ENCODE results near the gene LHX4. TPM values are rescaled to one million over a fixed set of nuclear protein-coding genes. Genes with fewer than 3 reads are reported as not detected.

The LHX4 gene
- total and polyA plus RNA-seq, 7 donors: 0.44 to 0.92 (median 0.60) TPM; not detected in 4

DNA sequence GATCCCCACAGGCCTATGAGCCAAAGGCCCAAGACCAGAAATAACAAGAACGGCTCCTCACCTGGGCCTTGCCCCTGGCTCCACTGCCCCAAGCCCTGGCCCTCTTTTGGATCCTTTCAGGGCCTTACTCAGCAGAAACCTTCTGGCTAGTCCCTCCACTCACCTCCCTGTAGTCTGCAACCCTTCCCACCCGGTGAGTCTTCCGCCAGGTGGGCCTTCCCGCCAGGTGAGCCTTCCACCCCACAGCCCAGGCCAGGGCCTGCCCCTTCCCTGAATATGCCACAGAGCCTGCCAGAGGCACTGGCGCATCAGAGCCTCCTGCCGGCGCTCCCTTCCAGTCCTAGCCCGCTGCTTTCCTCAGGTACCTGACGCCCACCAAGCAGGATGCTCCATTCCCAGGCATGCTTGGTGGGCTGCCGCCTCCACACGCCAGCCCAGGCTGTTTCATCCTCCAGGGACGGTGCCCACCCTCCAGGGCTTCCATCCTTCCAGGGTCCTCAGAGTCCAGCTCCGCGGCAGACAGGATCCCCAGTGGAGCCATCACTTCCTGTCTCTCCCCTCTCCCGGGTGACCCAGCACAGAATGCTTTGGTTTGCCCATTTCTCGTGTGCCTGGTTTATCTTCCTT lies 20.9 kb downstream of the LHX4 start:
- WGBS, 2 donors: 86 to 90% methylated on average over 16 of the region's 16 CpGs
- peaks cover 17 to 49% (median 28%) of the 10 kb centered on the region in 3 donors for H3K27me3 ChIP-seq
- DNase-seq: peak; percentile 63

DNA sequence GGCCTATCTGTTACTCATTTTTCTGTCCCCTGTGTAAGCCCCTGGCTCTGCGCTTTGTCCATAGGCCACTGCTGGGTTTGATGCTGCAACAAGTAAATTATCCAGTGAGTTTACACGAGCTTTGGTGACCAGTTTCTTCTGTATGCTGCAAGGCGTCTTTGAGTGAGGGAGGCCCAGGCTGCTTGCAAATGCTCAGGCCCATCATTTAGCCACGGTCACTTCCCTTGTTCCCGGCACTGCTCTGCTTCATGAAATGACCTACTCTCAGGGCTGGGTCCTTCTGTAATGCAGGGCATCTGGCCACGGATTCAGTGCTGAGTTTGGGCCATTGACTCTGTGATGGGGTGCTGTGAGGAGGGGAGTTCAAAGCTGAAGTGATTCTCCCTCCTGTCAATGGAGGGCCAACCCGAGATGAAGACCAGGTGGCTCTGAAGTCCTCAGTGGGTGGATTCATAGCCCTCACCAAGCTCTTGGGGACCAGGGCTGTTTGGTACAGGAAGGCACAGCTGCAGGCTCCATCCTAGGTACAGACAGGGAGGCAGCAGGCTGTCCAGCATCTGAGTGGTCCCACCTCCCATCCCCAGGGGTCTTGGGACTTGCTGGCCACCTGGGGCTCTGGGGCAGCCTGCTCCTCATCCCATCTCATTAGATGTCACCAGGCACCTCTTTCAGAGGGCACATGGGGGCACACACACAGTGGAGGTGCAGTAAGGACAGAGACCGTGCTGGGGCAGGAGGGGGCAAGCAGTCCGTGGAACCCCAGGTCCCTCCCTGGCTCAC lies 21.7 kb downstream of the LHX4 start:
- H3K27me3 ChIP-seq: peaks cover 18 to 56% (median 35%) of the 10 kb centered on the region in 3 donors
- 87 to 90% methylated on average over 9 of the region's 9 CpGs for WGBS, 2 donors
- intact Hi-C loops (cut with DNase I): loop anchor here (5.0 kb wide), 1 partner anchor 231 kb away; no protein-coding TSS in a partner anchor

More for the DNA sequence above, 20.9 kb downstream of the LHX4 start:
- intact Hi-C loops (cut with DNase I): loop anchor here (5.0 kb wide), 1 partner anchor 231 kb away; no protein-coding TSS in a partner anchor
- Histone ChIP-seq H3K4me1 (no peaks in the 10 kb centered on the region), H3K36me3 (no peaks in the 10 kb centered on the region), H3K9me3 (no peaks in the 10 kb centered on the region), H3K27ac (no peak overlapping the region), H3K4me3 (no peak overlapping the region)
- no peak for TF ChIP-seq POLR2AphosphoS5 (IDR thresholded peaks at IDR 0.05)

DNA sequence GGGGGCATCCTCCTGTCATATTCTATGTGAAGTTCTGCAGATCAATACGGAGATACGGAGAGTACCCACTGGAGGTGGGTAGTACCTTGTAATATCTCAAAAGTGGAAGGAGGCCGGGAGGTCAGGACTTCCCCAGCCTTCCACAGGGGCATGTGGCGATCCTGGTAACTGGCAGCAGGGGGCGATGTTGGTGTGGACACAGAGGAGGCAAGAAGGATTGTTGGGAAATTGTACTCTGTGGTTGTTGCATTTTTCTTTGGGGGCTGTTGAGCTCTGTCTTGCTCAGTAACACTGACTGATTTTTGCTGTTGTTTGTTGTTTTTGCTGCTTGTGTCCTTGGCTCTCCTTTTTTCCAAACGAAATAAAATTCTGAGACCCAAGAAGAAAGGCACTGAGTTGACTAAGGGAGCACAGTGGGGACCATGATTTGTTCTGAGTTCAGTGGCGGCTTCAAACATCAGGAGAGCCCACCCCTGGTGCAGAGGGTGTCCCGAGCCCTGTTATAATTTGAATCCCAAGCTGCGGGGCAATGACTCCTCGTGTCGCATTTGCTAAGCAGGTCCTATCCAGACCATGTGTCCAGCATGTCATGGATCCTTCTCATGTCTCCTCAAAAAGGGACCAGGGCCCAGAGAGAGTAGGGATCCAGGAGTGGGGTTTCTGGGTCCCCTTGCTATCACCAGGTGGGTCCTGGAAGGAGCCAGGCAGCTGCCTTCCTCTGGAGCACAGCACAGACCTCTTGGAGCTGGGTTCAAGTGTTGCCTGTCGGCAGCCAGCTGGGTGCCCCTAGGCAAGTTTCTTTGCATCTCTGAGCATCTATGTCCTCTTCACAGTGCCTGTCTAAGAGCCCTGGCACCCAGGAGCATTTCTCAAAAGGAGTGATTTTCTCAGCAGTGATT lies 22.8 kb downstream of the LHX4 start:
- intact Hi-C loops (cut with DNase I): loop anchor here (5.0 kb wide), 1 partner anchor 229 kb away; no protein-coding TSS in a partner anchor
- peaks cover 18 to 66% (median 36%) of the 10 kb centered on the region in 3 donors for H3K27me3 ChIP-seq
- H3K4me3 ChIP-seq: no peak overlapping the region
- no peak for TF ChIP-seq POLR2AphosphoS5 (IDR thresholded peaks at IDR 0.05)
- no peak for TF ChIP-seq EP300 (IDR thresholded peaks at IDR 0.05)
- no peak for TF ChIP-seq POLR2A (IDR thresholded peaks at IDR 0.05)
- TF ChIP-seq, protein P1, sequence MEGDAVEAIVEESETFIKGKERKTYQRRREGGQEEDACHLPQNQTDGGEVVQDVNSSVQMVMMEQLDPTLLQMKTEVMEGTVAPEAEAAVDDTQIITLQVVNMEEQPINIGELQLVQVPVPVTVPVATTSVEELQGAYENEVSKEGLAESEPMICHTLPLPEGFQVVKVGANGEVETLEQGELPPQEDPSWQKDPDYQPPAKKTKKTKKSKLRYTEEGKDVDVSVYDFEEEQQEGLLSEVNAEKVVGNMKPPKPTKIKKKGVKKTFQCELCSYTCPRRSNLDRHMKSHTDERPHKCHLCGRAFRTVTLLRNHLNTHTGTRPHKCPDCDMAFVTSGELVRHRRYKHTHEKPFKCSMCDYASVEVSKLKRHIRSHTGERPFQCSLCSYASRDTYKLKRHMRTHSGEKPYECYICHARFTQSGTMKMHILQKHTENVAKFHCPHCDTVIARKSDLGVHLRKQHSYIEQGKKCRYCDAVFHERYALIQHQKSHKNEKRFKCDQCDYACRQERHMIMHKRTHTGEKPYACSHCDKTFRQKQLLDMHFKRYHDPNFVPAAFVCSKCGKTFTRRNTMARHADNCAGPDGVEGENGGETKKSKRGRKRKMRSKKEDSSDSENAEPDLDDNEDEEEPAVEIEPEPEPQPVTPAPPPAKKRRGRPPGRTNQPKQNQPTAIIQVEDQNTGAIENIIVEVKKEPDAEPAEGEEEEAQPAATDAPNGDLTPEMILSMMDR (IDR thresholded peaks at IDR 0.05): peak in 3 of 4 experiments; percentile 58 to 67 (median 62)
- H3K4me1 ChIP-seq: no peaks in the 10 kb centered on the region
- WGBS, 2 donors: 54 to 67% methylated on average over 12 of the region's 12 CpGs
- DNase-seq: peak; percentile 77
- H3K27ac ChIP-seq: no peak overlapping the region
- no peaks in the 10 kb centered on the region for H3K36me3 ChIP-seq
- H3K9me3 ChIP-seq: no peaks in the 10 kb centered on the region

More for the DNA sequence above, 21.7 kb downstream of the LHX4 start:
- Histone ChIP-seq H3K27ac (no peak overlapping the region), H3K4me3 (no peak overlapping the region), H3K9me3 (no peaks in the 10 kb centered on the region), H3K4me1 (no peaks in the 10 kb centered on the region), H3K36me3 (no peaks in the 10 kb centered on the region)
- TF ChIP-seq, protein P1 (IDR thresholded peaks at IDR 0.05): no peak
- TF ChIP-seq POLR2AphosphoS5 (IDR thresholded peaks at IDR 0.05) (no peak), POLR2A (IDR thresholded peaks at IDR 0.05) (no peak), EP300 (IDR thresholded peaks at IDR 0.05) (no peak)
- peak; percentile 28 for DNase-seq

DNA sequence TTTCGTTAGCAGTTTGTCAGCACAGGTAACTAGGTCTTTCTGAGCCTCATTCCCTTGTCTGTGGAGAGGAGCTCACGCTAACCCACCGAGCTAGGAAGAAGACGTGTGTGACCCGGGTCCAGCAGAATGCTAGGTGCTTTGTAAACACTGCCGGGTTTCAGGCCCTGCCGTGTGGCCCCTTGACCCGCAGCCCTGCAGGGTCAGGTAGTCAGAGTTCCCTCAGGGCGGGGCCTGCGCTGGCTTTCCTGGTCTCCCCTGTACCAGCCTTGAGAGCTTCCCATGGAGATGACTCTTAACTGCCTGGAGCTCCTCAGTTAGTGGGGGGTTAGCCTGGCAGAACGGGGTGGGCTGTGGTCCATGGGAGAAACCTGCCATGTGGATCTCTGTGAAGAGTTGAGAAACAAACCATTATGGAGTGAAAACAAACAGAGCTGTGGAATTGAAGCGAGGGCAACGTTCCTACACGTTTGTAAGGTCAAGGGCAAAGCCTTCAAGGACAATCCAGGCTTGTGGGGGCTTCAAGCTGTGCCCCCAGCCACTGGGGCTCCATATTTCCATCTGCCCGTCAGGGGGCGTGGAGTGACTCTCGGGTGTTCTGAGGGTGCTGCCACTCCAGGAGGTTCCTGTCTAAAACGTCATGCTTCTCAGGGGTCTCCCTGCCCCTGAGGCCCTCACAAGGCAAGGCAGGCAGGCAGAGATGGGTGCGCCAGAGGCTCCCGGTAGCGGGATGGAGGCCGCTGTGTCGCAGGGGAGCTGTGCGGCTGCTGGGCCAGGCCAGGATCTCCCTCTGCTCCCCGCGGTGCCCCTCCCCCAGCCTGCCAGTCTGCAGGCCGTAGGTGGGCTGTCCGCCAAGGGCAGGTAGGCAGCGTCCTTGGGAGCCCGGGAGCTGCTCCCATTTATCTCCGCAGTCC lies 23.8 kb downstream of the LHX4 start:
- Histone ChIP-seq H3K27ac (no peak overlapping the region), H3K36me3 (no peaks in the 10 kb centered on the region), H3K4me1 (no peaks in the 10 kb centered on the region), H3K4me3 (no peak overlapping the region), H3K27me3 (peaks cover 18 to 76% (median 41%) of the 10 kb centered on the region in 3 donors), H3K9me3 (no peaks in the 10 kb centered on the region)
- TF ChIP-seq POLR2A (IDR thresholded peaks at IDR 0.05) (no peak), EP300 (IDR thresholded peaks at IDR 0.05) (no peak), POLR2AphosphoS5 (IDR thresholded peaks at IDR 0.05) (no peak)
- TF ChIP-seq, protein P1 (IDR thresholded peaks at IDR 0.05): no peak
- DNase-seq: no peak
- intact Hi-C loops (cut with DNase I): loop anchor here (5.0 kb wide), 1 partner anchor 228 kb away; no protein-coding TSS in a partner anchor
- 73 to 82% methylated on average over 31 of the region's 31 CpGs for WGBS, 2 donors
